ENCODE data around the gene UCHL5. TPM values are rescaled to one million over a fixed set of nuclear protein-coding genes. Genes with fewer than 3 reads are reported as not detected.

The UCHL5 gene
- 40.2 and 42.5 TPM in 2 replicates for total RNA-seq (2014; rRNA removed; shearing (Covaris generic))
- polyA plus RNA-seq (2016; fragmentation: Nextera tagmentation; extraction: Ambion mirVana): 60.2 and 67.1 TPM in 2 replicates
- long read RNA-seq, full-length matches to known transcripts: 14 of 34 reads
- long read RNA-seq, partial matches to known transcripts: 13 of 34 reads
- long read RNA-seq, other reads (novel, unspliced or antisense): 7 of 34 reads

- Histone ChIP-seq H3K9me2 (ENCODE audit: insufficient read depth) (no peaks in the 10 kb centered on the region), H3K4me3 (peak within 1 kb of the TSS; percentile 87), H2AFZ (peak within 1 kb of the TSS; percentile 89), H3K27ac (ENCODE audit: low read depth) (peak within 1 kb of the TSS; percentile 98), H3K79me2 (replicated peaks; ENCODE audit: insufficient read depth) (peaks cover 87% of the 10 kb centered on the region), H4K20me1 (replicated peaks; ENCODE audit: insufficient read depth) (0 out of 2 replicates have a peak, but pooled peaks cover 16% of the 10 kb centered on the region), H3F3A (replicated peaks; ENCODE audit: low read depth) (no peaks in the 10 kb centered on the region), H3K36me3 (ENCODE audit: insufficient read depth) (no peaks in the 10 kb centered on the region), H3K27me3 (ENCODE audit: insufficient read depth) (no peaks in the 10 kb centered on the region), H3K4me2 (peak within 1 kb of the TSS; percentile 92), H3K4me1 (ENCODE audit: insufficient read depth) (peaks cover 20% of the 10 kb centered on the region)
- ATAC-seq (peak; percentile 94), DNase-seq (ENCODE audit: low spot score) (peak; percentile 98)
- H3K36me3 Mint-ChIP-seq (ENCODE audit: low read depth): peaks cover 8% of the 10 kb centered on the region; the same call in 2 of the 3 replicates
- H3K4me3 Mint-ChIP-seq: peak within 1 kb of the TSS; percentile 94
- H3K9me3 Mint-ChIP-seq: no peaks in the 10 kb centered on the region; the same call in 2 of the 3 replicates
- H3K4me1 Mint-ChIP-seq: peaks cover 30% of the 10 kb centered on the region
- H3K27ac Mint-ChIP-seq: peak within 1 kb of the TSS; percentile 93
- H3K27me3 Mint-ChIP-seq (ENCODE audit: insufficient read depth, low read depth, poor library complexity): peaks cover 12% of the 10 kb centered on the region
- TF ChIP-seq NANOG (IDR thresholded peaks at IDR 0.05; ENCODE audit: borderline replicate concordance): no peak
- TF ChIP-seq CTCF (conservative IDR thresholded peaks at IDR 0.05; ENCODE audit: low read depth in 2 of 2): no peak
- no peak for TF ChIP-seq REST (IDR thresholded peaks at IDR 0.05; ENCODE audit: unreplicated experiment)
- no peak for TF ChIP-seq STAT1 (IDR thresholded peaks at IDR 0.05; ENCODE audit: unreplicated experiment)
- TF ChIP-seq ZNF114 (CRISPR knock-in tag; IDR thresholded peaks at IDR 0.05): no peak
- TF ChIP-seq CREB1 (CRISPR knock-in tag; IDR thresholded peaks at IDR 0.05; ENCODE audit: low read depth): peak; percentile 94
- no peak for TF ChIP-seq ZNF331 (CRISPR knock-in tag; IDR thresholded peaks at IDR 0.05; ENCODE audit: low read depth)
- TF ChIP-seq POLR2AphosphoS5 (IDR thresholded peaks at IDR 0.05; ENCODE audit: low read depth): peak; percentile 95
- peak; percentile 90 for TF ChIP-seq ETS1 (IDR thresholded peaks at IDR 0.05)
- 0 out of 2 replicates have a peak, but pooled peaks have one; percentile 33 for TF ChIP-seq ZNF462 (CRISPR knock-in tag; IDR thresholded peaks at IDR 0.05)
- TF ChIP-seq EZH2 (IDR thresholded peaks at IDR 0.05; ENCODE audit: low read depth, unreplicated experiment): no peak
- TF ChIP-seq JUNB (IDR thresholded peaks at IDR 0.05; ENCODE audit: unreplicated experiment): no peak
- TF ChIP-seq EZH2phosphoT487 (IDR thresholded peaks at IDR 0.05; ENCODE audit: unreplicated experiment): no peak
Observed at GRCh38 chr1:193059282-193060114, at the start of gene UCHL5, which contains the start of gene RO60. TSS of gene UCHL5 (minus strand) at chr1:193059360. CDS start at chr1:193059260, 100 bp downstream. TSS of gene RO60 (plus strand) at chr1:193059612. CDS start at chr1:193069055, 9,443 bp downstream.

Data from GM23338 (cell line).